Activated naive CD8-positive, alpha-beta T cell treated with anti-CD3 and anti-CD28 coated beads, Interleukin-2, amount 50 U/mL, for 16 hours (primary cell): Measurements from ENCODE around the gene HOXD12.

Experiments
- DNase-seq: peaks from one replicate; pipeline ENCODE4 v3.0.0-alpha.2; 2020; ENCODE audit warnings: low read depth, low spot score

The HOXD12 gene

DNA sequence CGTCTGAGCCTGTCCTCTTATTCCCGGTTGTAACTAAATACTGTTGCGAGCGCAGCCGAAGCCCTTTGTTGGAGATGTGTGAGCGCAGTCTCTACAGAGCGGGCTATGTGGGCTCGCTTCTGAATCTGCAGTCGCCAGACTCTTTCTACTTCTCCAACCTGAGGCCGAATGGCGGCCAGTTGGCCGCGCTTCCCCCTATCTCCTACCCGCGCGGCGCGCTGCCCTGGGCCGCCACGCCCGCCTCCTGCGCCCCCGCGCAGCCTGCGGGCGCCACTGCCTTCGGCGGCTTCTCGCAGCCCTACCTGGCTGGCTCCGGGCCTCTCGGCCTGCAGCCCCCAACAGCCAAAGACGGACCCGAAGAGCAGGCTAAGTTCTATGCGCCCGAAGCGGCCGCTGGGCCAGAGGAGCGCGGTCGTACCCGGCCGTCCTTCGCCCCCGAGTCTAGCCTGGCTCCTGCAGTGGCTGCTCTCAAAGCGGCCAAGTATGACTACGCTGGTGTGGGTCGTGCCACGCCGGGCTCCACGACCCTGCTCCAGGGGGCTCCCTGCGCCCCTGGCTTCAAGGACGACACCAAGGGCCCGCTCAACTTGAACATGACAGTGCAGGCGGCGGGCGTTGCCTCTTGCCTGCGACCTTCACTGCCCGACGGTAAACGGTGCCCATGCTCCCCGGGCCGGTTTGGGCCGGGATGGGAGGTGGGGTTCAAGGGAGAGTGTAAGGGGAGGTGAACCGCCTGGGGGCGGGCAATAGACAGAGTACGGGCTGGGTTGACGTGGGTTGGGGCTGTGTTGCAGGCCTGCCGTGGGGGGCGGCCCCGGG is at the start of gene HOXD12:
TSS of gene HOXD12 (plus strand) at position 68 of the 819 bp plus-strand sequence. CDS start at position 75, 7 bp downstream.
- no peak for DNase-seq

DNA sequence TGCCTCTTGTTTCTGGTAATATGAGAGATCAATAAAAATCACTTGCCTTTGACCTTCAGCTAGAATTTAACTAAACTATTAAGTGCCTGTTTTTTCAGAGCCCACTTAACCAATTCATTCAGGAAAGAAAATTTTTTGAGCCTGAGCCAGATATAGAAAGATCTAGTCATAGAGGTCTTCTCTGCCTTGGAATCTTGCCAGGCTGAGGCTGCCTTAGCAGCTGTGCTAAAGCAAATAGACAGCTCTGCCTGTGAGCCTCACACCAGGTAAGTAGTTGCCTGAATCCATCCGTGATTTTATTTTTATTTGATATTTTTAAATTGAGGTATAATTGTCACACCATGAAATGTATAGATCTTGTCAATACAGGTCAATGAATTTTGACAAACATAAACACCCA is 43.2 kb upstream of the HOXD12 start:
- no peak for DNase-seq

GRCh38 chr2:176063958-176064357 is 35.6 kb upstream of the HOXD12 start:
- DNase-seq, result no peak

DNA sequence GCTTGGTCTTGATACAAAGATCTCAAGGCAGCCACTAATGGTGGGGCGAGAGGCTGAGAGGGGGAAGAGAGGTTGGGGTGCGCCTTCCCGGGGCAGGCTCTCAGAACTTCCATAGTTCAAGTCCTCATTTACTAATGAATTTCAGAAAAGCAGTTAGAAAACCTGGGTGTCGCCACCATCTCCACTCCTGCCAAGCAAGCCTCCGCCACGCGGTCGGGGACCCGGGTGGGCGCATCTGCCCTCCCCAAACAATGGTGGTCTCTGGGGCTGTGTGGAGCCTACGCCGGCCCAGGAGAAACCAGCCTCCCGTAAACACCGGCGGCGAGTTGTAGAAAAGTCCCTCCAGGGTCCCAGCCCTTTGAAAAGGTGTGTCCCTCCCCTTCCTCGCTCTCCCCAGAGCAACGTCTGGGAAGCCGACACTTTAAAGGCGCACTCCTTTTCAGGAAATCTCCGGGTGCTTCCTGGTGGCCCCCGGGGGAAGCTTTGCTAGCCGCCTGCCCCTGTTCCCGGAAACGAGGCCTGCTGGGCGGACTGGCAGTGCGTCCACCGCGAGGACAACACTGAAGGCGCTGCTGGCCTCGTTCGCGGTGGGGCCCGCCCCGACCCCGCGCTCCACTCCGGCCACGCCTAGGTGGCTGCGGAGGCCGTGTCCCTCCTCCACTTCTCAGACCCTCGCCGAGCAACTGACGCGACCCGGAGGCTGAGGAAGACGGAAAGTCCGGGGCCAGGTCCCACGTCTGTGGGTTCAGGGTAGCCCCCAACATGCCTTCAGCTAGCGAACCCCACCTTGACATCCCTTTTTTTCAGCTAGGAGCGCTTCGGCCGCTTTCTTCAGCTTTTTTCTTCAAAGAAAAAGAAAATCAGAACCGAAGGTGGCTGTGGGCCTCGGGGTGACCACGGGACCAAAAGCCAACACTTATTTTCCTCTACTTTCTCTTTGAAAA is 32.7 kb upstream of the HOXD12 start:
- DNase-seq, result no peak

- no peak for DNase-seq
Observed at GRCh38 chr2:176067589-176068418, 31.8 kb upstream of the HOXD12 start.

- DNase-seq, result no peak
Observed at GRCh38 chr2:176068419-176068832, 31.2 kb upstream of the HOXD12 start.

DNA sequence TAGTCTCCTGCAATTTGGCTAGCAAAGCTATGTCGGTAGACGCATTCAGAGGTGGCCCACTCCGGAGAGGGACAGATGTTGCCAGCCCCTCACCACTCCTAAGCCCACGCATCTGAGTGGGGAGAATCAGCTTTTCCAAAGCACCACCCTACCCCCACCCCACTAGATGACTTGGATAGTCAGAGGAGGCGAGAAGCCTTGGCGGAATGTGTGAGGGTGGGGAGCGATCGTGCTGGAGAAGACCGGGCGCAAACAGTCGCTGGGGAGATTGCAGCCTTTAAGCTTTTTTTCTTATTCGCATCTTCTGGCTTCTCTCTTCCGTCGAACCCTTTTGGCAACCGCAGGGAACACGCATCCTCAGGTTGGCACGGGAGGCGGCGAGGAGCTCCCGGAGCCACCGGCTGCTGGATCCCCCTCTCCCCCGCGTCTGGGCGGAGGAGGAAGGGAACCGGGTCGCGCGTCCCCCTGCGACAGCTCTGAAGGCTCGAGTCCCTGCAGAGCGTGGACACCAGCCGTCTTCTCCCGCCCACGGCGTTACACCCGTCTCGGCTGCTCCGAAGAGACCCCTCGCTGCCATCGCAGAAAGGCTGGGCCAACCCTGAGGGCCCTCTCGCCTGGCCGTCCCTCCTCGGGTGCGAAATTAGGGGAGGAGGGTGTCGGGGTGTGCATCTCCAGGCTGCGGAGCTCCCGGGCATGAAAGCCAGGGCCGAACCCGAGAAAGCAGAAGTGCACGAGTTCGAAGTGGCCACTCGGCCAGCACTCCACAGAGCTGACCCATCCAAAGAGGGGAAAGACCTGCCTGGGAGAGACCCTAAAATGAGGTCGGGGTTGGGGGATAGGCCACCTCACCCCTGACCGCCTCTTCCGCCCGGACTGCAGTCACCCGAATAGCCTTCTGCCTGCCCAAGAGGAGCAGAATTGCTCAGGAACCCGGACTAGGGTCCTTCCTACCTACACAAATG is 28.0 kb upstream of the HOXD12 start:
- DNase-seq, result no peak

DNA sequence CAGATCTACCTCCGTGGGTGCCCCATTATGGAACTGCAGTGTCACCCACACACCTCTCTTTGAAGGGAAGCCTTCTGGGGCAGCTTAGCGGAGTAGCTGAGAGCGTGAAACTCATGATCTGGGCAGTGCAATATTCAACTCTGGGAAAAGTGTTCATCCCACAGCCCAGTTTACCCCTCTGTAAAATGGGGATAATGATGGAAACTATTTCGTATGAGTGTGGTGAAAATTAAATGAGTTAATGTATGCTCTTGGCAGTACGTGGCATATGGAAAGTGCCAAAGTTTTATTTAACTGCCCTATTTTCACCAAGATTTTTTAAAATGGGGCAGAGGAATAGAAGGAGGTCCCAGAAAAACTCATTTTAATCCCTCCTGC is 27.3 kb upstream of the HOXD12 start:
- no peak for DNase-seq

DNA sequence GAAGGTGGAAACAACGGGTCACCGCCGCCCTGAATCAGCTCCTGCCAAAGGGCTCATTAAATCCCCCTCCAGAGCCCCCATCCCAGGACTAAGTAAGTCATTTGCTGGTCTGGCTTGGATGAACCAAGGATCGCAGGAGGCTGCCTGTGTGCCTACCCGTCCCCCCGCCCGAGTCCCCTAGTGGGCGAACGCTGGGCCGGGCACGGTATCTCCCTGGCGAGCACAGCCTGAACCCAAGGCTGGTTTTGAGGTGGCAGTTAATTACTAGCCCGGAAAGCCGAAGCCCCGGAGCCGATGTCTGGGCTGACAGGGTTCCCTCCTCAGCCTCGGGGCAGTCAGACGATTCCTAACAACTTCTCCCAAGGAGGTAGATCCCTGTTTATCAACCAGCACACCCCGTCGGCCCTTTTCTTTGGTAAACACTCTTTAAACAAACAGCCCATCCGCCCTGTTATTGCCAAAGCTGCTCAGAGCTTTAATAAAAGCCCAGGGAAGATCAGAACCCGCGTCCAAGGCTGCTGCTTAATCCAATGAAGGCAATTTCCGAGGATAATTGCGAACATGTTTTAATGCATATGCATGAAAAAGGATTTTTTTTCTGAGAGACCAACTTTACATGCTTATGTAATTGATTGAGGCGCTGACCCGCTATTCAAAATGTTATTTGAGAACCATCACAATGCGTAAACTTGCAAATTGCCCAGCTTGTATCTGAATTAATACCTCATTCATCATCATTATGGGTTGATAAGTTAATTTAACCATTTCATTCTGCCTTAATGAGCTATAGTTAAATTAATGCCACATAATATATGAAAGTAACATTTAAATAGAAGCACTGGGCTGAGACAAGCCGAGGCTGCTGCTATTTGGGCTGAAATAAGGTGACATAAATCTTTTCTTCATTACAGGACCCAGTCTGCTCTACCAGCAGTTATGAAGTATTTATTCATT is 26.4 kb upstream of the HOXD12 start:
- no peak for DNase-seq

DNA sequence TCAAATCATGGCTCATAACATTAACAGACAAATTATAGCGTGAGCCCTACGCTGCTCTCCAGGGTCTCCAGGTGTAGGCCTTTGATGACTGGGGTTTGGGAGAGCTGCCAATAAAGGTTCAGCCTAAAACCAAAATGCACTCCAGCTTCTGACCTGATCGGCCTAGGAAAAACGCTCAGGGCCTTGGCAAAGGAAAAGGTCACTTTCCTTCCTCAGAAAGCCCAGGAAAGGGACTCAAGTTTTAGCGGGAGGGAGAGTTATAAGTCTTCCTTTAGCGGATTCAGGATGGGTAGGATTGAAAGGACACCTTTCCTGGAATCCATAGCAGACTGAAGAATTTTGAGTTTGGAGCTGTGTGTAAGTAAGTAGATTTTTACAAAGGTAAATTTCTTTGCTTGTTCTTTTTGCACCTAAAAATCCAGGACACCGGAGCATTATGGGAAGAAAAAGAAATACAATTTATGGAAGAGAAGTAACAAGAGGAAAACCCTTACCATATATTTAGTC is 24.6 kb upstream of the HOXD12 start:
- DNase-seq, result no peak

DNA sequence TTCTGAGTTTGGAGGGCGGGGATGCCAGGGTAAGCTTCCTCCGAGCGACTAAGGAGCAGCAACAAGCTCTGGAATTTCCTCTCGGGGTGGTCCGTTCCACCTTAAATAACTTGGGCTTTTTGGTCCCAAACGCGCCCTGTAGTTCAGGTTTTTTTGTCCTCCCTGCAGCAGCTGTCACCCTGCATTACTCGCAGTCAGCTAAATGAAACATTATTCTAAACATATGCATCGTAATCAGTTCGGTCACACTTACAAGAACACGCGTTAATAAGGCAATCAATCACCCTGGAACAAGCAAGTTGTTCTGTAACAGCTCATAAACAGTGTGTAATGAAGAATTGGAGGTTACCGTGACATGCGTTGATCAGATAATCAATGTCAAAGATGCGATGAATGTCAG is 24.1 kb upstream of the HOXD12 start:
- DNase-seq, result no peak

- no peak for DNase-seq
Observed at GRCh38 chr2:176076063-176076462, 23.5 kb upstream of the HOXD12 start.

DNA sequence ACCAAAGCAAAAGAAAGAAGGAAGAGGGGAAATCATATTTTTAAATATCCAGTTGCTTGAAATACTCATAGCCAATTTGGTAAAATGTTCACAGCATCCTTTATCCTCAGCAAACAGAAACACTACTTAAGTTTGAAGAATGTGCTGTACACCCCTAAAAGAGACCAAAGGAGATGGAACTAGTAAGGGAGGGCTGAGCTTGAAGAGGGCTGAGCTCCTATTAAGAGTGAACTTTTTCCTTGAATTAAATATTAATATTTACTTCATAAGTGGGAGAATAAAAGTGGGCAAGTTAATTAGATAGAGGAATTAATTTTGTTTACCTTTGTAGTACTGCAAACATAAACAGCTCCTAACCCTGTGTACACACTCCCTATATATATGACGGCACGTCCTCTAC is 22.8 kb upstream of the HOXD12 start:
- no peak for DNase-seq

GRCh38 chr2:176078541-176079284 is 20.9 kb upstream of the HOXD12 start:
- DNase-seq, result no peak

- DNase-seq, result no peak
Observed at GRCh38 chr2:176079285-176079830, 20.2 kb upstream of the HOXD12 start.

DNA sequence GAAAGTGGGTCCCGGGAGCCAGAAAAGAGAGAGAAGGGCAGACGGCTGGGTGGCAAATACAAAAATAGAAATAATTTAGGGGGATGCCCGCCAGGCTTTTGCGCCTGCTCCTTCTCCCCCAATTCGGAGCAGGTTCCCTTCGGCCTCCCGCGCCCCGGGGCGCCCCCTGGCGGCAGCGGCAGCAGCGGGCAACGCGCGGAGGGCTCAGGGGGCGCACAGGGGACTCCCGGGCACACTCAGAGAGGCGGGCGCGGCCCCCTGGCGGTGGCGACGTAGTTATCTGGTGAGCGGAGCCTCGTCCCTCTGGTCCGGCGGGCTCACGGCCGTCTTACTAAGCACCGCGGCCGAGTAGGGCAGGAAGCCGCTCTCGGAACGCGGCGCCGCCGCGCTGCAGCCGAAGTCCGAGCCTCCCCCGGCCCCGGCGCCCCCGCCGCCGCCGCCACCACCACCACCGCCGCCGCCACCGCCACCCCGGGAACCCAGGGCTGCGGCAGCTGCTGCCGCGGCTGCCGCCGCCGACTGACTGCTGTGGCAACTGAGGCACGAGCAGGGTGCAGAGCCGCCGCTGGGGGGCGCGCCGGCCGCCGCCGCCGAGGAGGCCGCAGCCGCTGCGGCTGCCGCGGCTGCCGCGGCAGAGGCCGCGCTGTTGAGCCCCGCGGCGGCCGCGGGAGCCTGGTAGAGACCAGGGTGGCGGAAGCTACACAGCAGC is 19.6 kb upstream of the HOXD12 start:
- no peak for DNase-seq

DNA sequence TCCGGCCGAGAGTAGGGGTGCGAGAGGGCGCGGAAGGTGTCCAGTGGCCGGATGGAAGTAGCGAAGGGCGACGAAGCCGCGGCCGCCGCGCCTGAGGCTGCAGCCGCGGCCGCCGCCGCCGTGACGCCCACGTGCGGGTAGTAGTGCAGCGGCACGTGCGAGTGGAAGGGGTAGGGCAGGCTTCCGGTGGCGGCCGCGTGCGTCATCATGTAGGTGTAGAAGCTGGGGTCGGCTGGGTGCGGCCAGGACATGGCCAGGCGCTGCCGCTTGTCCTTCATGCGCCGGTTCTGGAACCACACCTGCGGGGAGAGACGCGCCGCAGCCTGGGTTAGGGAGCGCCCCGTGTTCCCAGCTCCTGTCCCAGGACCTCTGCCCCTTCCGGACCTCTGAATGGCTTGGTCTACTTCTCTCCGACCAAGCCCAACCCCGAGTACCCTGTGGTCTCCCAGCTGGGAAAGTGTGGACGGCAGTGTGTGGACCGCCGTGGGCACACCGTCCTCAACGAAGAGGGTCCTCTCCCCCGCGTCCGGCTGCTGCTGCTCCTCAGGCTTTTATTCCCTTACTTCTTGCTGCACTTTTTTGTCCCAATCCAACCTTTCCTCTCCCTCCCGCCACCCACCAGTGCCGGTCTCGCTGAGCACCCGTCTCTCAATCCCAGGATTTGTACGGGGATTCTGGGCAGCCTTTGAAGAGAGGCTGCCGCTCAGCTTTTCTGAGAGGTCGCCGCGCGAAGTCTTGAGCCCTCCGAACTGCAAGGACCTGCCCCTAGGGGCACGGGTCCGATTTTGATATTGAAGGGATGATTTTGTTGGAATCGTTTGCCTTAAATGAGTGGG is 18.8 kb upstream of the HOXD12 start:
- no peak for DNase-seq
